Activated T-cell treated with anti-CD3 and anti-CD28 coated beads for 4 hours (primary cell): ENCODE data around the gene IQCE.

Source experiments
- DNase-seq: peaks from one replicate; pipeline ENCODE4 v3.0.0-alpha.2; 2020

Gene IQCE

DNA sequence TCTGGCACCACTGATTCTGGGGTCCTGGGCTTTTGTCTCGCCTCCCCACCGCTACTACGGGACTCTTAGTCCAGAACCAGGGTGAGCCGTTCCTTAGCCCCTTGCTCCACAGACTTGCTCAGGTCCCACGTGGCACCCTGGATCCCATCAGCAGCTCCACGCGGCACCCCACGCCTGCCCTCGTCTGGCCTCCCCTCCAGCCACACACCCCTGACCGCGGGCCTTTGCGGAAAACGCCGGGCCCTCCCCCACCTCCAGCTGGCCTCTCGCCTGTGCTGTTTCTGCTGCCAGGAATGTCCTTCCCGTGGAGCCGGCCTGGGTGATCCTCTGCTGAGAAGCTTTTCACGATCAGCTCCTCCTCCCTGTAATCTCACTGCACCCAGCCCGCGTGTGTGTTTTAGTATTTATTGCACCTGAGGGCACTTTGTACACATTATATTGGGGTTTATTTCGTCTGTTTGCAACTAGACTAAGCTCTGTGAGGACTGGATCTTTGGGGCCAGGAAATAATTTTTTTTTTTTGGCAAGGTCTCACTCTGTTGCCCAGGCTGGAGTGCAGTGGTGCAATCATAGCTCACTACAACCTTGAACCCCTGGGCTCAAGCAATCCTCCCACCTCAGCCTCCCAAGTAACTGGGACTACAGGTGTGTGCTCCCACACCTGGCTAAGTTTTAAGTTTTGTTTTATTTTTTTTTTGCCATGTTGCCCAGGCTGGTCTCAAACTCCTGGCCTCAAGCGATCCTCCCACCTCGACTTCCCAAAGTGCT, 62.5 kb downstream of the IQCE start:
- DNase-seq = no peak

GRCh38 chr7:2621948-2622640, 63.3 kb downstream of the IQCE start:
- no peak for DNase-seq

- DNase-seq = no peak
Measured at GRCh38 chr7:2622869-2623697, 64.3 kb downstream of the IQCE start.

- DNase-seq = no peak
Measured at GRCh38 chr7:2623698-2624014, 64.9 kb downstream of the IQCE start.

GRCh38 chr7:2624293-2624886, 65.6 kb downstream of the IQCE start:
- no peak for DNase-seq

GRCh38 chr7:2626498-2627117, 67.8 kb downstream of the IQCE start:
- no peak for DNase-seq

DNA sequence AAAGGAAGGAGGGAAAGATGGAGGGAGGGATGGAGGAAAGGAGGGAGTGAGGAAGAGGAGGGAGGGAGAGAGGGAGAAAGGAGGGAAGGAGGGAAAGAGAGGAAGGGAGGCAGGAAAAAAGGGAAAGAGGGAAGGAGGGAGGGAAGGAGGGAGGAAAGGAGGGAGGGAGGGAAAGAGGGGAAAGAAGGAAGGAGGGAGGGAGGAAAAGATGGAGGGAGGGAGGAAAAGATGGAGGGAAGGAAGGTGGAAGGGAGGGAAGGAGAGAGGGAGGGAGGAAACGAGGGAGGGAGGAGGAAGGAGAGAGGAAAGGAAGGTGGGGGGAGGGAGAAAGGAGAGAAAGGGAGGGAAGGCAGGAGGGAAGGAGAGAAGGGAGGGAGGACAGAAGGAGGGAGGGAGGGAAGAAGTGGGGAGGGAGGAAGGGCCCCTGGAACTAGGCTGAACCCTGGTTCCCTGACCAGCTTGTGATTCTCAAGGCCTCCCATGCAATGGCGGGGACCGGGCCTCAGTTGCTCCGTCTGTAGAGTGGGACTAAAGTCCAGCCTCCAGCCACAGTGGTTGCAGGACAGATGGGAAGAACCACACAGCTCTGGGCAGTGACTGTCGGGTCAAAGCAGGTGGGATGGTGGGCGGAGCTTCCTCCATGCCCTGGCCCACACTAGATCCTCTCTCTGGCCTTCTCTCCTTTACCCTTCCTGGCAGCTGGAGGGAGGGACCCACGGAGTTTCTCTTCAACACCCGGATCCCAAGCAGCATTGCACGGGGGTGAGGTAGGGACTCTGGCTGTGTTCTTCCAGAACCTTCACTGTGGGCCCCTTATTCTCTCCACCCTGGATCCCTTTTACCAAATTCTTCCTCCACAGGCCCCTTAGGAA, 68.7 kb downstream of the IQCE start:
- no peak for DNase-seq

- DNase-seq = no peak
Measured at GRCh38 chr7:2628130-2628482, 69.3 kb downstream of the IQCE start.

- no peak for DNase-seq
Measured at GRCh38 chr7:2628891-2629290, 70.1 kb downstream of the IQCE start.

- no peak for DNase-seq
Measured at GRCh38 chr7:2629746-2630681, 71.2 kb downstream of the IQCE start.

- no peak for DNase-seq
Measured at GRCh38 chr7:2631946-2632732, 73.4 kb downstream of the IQCE start, which contains the start of gene TTYH3. TTYH3 (plus strand) TSS chr7:2631986; CDS start chr7:2632156, 170 bp downstream.

DNA sequence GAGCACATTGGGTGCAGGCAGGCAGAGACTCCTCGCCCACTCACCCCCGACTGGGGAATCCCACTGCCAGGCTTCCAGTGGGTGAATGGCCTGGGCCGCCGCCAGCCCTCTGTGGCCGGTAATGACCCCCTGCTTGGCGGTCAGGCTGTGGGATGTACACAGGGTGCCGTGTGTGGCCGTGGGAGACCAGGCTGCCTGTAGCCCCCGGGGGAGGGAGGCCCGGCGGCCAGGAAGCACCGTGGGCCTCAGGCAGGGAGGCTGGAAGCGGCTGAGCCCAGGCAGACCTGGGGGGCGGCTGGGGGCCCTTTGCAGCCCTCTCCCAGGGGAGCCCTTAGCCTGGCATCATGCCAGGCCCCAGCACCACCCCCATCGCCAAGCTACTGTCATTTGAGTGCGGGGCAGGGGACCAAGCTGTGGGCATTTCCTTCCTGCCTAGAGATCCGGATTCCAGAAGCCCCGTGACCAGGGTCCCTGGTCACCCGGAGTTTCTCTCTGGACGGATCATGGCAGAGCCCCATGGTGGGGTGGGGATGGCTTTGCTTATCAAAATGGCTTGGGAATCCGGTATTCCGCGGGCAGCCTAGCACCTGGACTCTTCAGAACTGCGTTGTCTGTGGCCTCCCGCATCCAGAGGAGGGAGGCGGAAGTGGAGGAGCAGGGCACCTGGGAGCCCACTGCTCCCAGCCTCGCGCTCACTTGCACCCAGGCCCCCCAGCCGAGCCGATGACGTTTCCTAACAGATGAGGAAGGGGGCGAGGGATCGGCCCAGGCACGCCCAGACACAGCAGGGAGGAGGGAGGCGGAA, 74.2 kb downstream of the IQCE start:
- DNase-seq = peak; percentile 37

DNA sequence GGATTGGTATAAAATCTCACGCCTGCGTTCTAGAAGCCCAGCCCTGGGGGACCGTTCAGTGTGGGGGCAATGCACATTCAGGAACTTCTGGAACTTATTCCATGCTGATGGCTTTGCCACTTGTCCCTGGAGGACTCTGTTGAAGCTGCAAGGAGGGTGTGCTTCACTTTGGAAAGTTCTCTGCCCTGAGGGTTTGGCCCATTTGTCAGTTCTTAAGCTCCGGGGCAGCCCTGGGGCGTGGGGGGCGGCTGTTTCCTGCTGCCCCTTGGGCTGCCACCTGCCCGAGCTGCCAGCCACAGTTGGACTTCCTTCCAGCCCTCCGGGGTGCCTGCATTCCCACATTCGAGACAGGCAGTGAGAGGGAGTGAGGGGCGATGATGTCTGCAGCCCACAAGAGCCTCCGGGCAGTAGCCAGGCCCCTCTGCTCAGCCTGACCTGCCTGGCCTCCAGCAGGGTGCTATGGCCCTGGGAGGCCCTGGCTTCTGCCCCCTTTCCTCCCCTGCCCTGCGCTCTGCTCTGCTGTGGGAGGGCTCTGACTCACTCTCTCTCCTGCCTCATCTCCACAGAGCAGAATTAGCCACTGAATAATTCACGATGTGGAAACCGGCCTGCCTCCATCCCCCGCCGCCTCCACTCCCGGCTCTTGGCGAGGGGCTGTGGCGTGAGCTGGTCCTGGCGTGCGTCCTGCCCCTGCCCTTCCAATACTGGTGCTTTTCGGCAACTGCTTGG, 74.9 kb downstream of the IQCE start:
- peak; percentile 26 for DNase-seq

DNA sequence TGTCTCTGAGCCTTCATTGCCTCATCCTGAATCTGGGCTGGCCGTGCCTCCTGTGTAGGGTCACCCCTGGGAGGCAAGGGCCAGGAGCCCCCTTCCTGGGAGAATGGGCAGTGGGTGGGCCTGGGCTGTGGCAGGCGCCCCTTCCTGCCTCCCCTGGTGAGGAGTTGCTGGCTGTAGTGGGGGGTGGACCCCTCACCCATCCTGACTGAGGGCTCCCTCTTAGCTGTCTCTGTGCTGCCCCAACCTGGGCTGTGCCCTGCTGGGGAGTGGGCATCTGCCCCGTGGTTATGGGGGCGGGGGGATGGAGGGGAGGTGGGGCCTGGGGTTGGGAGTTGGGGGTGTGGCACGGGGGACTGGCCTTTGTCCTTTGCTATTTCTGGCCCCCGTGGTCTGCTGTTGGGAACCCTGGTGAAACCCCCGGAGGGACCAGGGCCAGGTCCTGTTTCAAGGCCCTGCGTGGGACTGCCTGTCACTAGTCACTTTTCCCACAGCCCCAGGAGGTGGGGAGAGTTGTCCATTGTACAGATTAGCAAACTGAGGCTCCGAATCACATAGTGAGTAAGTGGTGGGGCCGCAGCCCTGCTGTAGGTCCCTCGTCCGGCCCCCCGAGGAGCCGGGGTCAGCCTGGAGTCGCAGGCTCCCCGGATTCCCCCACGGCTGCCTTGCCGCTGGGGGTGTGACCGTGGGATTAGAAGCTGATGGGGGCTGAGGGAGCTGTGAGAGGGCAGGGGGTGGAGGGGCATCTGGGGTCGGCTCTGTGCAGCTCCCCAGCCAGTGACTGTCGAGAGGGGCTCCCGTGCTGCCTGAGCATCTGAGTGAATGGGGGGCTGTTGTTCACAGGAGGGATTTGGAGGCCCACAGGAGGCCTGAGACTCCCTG, 75.7 kb downstream of the IQCE start:
- DNase-seq = no peak

DNA sequence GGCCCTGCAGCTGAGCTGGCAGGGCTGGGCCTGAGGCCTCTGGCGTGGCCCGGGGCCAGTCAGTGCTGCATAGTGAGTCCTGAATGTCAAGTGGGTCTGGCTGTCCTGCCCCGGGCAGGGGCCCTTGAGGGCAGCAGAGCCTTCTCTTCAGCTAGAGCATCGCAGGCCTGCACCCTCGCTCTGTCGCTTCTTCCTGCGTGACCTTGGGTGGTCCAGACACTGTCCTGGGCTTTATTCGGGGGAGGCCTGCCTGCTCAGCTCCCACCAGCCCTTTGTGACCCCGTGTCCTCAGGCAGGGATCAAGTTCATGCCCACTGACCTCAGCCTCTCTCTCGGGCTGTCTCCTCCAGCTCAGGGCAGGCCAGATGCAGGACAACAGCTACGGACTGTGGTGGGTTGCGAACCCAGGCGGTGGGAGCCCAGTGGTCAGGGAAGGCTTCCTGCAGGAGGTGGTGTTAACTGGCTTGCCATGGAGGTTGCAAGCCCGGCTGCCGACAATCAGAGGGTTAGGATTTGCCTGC, 76.4 kb downstream of the IQCE start:
- no peak for DNase-seq

DNA sequence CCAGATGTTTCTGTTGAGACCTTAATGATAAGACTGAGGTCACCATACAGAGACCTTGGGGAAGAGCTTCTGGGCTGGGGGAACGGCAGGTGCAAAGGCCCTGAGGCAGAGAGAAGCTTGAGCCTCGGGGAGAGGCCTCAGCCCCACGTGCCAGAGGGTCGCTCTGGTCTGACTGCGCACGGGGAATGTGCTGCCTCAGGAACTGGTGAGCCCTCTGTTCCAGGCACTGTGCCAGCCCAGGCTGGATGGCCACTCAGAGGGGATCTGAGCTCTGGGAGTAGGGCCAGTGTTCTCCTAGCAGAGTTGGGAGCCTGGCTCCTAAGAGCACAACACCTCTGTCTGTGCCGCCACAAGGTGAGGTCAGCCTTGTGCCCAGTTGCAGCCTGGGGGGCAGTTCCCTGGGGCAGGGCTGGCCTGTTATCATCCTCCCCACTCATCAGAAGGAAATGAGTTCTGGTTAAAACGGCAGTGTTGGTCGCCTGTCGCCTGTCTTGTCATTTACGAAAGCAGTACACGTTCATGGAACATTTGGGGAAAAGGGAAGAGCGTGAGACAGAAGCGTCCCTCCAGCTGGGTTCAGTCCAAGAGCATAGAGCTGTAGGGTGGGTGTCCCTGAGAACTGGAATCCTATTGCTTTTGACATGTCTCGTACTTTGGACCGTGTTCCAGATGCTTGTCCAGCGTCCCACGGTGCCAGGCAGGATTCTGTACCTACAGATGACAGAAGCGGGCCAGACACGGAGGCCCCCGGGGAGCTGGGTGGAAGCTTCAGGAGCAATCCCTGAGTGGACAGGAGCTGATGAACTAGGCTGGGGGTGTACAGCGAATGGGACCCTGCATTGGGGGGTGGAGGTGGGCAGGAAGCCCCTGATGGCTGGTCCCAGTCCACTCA, 77.3 kb downstream of the IQCE start:
- DNase-seq = no peak
